HG02852 (cell line): ENCODE data around the gene AXIN2.
"Not testable (repeated sequence)": the region's sequence is repeated elsewhere in the genome, so short reads cannot be mapped to it uniquely, and the experiment has no call there.

ENCODE experiments used
- ATAC-seq: cut with Tn5 transposase; IDR thresholded peaks from one replicate; pipeline ENCODE4 v1.9.1; 2021; ENCODE audit warnings: mild to moderate bottlenecking, moderate library complexity; ENCODE audit not compliant: unreplicated experiment

AXIN2 gene

GRCh38 chr17:65523853-65524664 lies 37.4 kb downstream of the AXIN2 start:
- no peak for ATAC-seq

GRCh38 chr17:65523411-65523810 lies 38.0 kb downstream of the AXIN2 start:
- ATAC-seq: no peak

- no peak for ATAC-seq
Observed at GRCh38 chr17:65522751-65523404, 38.6 kb downstream of the AXIN2 start.

- ATAC-seq: no peak
Observed at GRCh38 chr17:65519462-65519861, 42.0 kb downstream of the AXIN2 start.

- no peak for ATAC-seq
Observed at GRCh38 chr17:65518256-65518655, 43.2 kb downstream of the AXIN2 start.

- no peak for ATAC-seq
Observed at GRCh38 chr17:65515959-65516948, 45.2 kb downstream of the AXIN2 start.

GRCh38 chr17:65515512-65515911 lies 45.9 kb downstream of the AXIN2 start:
- no peak for ATAC-seq

- no peak for ATAC-seq
Observed at GRCh38 chr17:65514541-65514940, 46.9 kb downstream of the AXIN2 start.

GRCh38 chr17:65514082-65514481 lies 47.4 kb downstream of the AXIN2 start:
- ATAC-seq: no peak

GRCh38 chr17:65511316-65511715 lies 50.1 kb downstream of the AXIN2 start:
- ATAC-seq: no peak

GRCh38 chr17:65509032-65509431 lies 52.4 kb downstream of the AXIN2 start:
- no peak for ATAC-seq

- not testable (repeated sequence) for ATAC-seq
Observed at GRCh38 chr17:65504673-65505072, 56.8 kb downstream of the AXIN2 start.

- no peak for ATAC-seq
Observed at GRCh38 chr17:65504141-65504540, 57.3 kb downstream of the AXIN2 start.

- no peak for ATAC-seq
Observed at GRCh38 chr17:65503557-65503956, 57.9 kb downstream of the AXIN2 start.

- no peak for ATAC-seq
Observed at GRCh38 chr17:65498816-65499215, 62.6 kb downstream of the AXIN2 start.

GRCh38 chr17:65496801-65497200 lies 64.6 kb downstream of the AXIN2 start:
- no peak for ATAC-seq

GRCh38 chr17:65495122-65496055 lies 66.1 kb downstream of the AXIN2 start:
- ATAC-seq: no peak

GRCh38 chr17:65489413-65490155 lies 71.9 kb downstream of the AXIN2 start:
- no peak for ATAC-seq

- no peak for ATAC-seq
Observed at GRCh38 chr17:65488665-65489064, 72.8 kb downstream of the AXIN2 start.
